Keratinocyte (primary cell): ENCODE data around the gene TTBK1.

ENCODE experiments used
- EZH2 ChIP-seq: IDR thresholded peaks from one replicate; pipeline ENCODE4 v1.6.1; 2012; ENCODE audit warnings: inconsistent platforms, mild to moderate bottlenecking, low read length, moderate library complexity
- TF ChIP-seq, protein P1 (sequence below), 3 experiments: IDR thresholded peaks in 1 of 3; conservative IDR thresholded peaks in 1 of 3; optimal IDR thresholded peaks in 1 of 3; 2 replicates in 2 of 3; 3 replicates in 1 of 3; pipeline versions ENCODE3 to v1.5.1; 2011; ENCODE audit warnings: low read length in 3 of 3, mild to moderate bottlenecking in 3 of 3, moderate library complexity in 2 of 3, control low read depth in 1 of 3, inconsistent platforms in 1 of 3; ENCODE audit not compliant: insufficient read depth in 2 of 3; ENCODE audit errors: extremely low read depth in 1 of 3

GRCh38 chr6:43285832-43286231 lies 42.6 kb downstream of the TTBK1 start:
- TF ChIP-seq, protein P1, sequence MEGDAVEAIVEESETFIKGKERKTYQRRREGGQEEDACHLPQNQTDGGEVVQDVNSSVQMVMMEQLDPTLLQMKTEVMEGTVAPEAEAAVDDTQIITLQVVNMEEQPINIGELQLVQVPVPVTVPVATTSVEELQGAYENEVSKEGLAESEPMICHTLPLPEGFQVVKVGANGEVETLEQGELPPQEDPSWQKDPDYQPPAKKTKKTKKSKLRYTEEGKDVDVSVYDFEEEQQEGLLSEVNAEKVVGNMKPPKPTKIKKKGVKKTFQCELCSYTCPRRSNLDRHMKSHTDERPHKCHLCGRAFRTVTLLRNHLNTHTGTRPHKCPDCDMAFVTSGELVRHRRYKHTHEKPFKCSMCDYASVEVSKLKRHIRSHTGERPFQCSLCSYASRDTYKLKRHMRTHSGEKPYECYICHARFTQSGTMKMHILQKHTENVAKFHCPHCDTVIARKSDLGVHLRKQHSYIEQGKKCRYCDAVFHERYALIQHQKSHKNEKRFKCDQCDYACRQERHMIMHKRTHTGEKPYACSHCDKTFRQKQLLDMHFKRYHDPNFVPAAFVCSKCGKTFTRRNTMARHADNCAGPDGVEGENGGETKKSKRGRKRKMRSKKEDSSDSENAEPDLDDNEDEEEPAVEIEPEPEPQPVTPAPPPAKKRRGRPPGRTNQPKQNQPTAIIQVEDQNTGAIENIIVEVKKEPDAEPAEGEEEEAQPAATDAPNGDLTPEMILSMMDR (optimal IDR thresholded peaks at IDR 0.05 in 1 of 3, IDR thresholded peaks at IDR 0.05 in 1 of 3, conservative IDR thresholded peaks at IDR 0.05 in 1 of 3; ENCODE audit: extremely low read depth in 1 of 3, insufficient read depth in 2 of 3, low read length in 3 of 3) = no peak
- TF ChIP-seq EZH2 = peak; percentile 21
